Fibroblast of lung (primary cell): ENCODE results near the gene CLTC.

Source experiments
- EZH2 ChIP-seq: IDR thresholded peaks from 2 replicates; pipeline ENCODE4 v1.5.1; 2012; ENCODE audit warnings: low read length, control low read depth, mild to moderate bottlenecking; ENCODE audit errors: missing control alignments
- TF ChIP-seq, protein P1 (sequence below), 2 donors: IDR thresholded peaks in 1 of 2; conservative IDR thresholded peaks in 1 of 2; 1 replicate in 1 of 2; 2 replicates in 1 of 2; pipeline ENCODE4 v1.5.1; 2011 to 2012; ENCODE audit warnings: low read length in 2 of 2, control low read depth in 1 of 2, inconsistent platforms in 1 of 2, low read depth in 1 of 2, mild to moderate bottlenecking in 1 of 2

DNA sequence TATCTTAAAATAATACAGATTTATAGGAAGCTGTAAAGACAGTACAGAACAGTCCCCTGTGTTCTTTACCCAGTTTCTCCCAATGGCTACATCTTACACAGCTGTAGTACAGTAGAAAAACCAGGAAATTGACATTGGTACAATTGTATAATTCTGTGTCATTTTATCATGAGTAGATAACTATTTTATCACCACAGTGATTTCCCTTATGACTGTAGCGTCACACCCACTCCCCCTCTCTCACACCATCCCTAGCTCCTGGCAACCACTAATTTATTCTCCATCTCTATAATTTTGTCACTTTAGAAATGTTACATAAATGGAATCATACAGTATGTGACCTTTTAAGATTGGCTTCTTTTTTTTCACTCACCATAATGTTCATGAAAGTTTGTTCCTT is 30.9 kb downstream of the CLTC start:
- TF ChIP-seq, protein P1, sequence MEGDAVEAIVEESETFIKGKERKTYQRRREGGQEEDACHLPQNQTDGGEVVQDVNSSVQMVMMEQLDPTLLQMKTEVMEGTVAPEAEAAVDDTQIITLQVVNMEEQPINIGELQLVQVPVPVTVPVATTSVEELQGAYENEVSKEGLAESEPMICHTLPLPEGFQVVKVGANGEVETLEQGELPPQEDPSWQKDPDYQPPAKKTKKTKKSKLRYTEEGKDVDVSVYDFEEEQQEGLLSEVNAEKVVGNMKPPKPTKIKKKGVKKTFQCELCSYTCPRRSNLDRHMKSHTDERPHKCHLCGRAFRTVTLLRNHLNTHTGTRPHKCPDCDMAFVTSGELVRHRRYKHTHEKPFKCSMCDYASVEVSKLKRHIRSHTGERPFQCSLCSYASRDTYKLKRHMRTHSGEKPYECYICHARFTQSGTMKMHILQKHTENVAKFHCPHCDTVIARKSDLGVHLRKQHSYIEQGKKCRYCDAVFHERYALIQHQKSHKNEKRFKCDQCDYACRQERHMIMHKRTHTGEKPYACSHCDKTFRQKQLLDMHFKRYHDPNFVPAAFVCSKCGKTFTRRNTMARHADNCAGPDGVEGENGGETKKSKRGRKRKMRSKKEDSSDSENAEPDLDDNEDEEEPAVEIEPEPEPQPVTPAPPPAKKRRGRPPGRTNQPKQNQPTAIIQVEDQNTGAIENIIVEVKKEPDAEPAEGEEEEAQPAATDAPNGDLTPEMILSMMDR (conservative IDR thresholded peaks at IDR 0.05 in 1 of 2, IDR thresholded peaks at IDR 0.05 in 1 of 2; ENCODE audit: low read depth in 1 of 2, low read length in 2 of 2), result no peak
- no peak for TF ChIP-seq EZH2
